PC-9 (cell line): ENCODE measurements around the gene PPA1.

Experiments used
- CTCF ChIP-seq: fragments of 200-600 bp; sonication (generic); conservative IDR thresholded peaks from 2 replicates; pipeline ENCODE4 v1.6.1; 2017; ENCODE audit warnings: mixed run types, antibody characterized with exemption, mild to moderate bottlenecking, moderate library complexity
- EZH2 ChIP-seq: fragments of 200-600 bp; sonication (generic); IDR thresholded peaks from 2 replicates; pipeline ENCODE4 v1.8.0; 2017; ENCODE audit warnings: antibody characterized with exemption, low read depth

- TF ChIP-seq CTCF (no peak), EZH2 (no peak)
Measured at GRCh38 chr10:70266056-70266455, 32.8 kb upstream of the PPA1 start.
